Fibroblast of gingiva (primary cell): ENCODE measurements around the gene FOXRED1.
"Not testable (repeated sequence)": the region's sequence is repeated elsewhere in the genome, so short reads cannot be mapped to it uniquely, and the experiment has no call there.

Experiments used
- DNase-seq: peaks from one replicate; pipeline ENCODE4 v3.0.0-alpha.2; 2011; ENCODE audit warnings: low read depth

The FOXRED1 gene

DNA sequence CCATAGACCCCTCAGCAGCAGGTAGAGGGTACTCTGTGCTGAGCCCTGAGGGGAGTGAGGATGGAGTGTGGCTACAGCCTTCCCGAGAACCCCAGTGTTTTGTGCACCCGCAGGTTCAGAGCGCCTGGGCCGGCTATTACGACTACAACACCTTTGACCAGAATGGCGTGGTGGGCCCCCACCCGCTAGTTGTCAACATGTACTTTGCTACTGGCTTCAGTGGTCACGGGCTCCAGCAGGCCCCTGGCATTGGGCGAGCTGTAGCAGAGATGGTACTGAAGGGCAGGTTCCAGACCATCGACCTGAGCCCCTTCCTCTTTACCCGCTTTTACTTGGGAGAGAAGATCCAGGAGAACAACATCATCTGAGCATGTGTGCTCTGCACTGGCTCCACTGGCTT lies 8.4 kb downstream of the FOXRED1 start:
- no peak for DNase-seq

DNA sequence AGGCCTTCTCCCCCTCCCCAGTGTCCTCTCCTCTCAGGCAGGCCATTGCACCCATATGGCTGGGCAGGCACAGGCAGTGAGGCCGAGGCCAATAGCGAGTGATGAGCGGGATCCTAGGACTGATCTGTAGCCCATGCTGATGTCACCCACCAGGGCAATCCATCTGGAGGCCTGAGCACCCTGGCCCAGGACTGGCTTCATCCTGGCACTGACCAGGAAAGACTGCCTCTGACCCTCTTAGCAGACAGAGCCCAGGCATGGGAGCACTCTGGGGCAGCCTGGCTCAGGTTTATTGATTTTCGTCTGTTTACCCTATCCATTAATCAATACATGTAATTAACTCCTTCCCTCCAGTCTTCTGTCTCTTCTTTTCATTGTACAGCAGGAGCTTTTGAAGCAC lies 8.8 kb downstream of the FOXRED1 start:
- DNase-seq: no peak

DNA sequence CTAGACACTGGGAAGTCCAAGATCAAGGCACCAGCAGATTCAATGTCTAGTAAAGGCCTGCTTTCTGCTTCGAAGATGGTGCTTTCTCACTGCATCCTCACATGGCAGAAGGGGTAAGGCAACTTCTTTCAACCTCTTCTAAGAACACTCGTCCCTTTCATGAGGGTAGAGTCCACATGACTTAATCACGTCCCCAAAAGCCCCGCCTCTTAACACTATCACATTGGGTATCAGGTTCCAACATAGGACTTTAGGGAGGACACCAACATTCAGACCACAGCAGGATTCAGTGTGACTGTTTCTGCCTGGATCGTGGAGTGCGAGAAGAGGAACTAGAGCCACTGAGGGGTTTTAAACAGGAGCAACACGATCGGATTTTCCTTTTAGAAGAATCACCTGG lies 10.2 kb downstream of the FOXRED1 start:
- no peak for DNase-seq

DNA sequence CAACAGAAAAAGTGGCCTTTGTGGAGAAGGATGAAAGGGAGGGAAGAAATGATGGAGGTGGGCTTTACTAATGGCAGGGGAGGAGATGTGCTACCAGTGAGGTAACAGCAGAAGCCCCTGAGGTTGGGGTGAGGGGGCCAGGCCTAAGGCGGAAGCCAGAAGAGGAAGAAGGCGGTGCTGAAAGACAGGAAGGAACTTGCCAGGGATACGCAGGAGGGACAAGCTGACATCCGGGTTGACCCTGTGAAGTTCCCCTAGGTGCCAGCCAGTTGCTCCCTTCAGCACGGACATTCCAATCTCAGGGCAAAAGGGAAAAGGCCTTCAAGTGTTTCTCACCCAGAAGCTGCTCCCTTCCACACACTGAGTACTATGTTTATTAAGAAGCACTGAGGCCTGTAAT lies 11.6 kb downstream of the FOXRED1 start:
- DNase-seq: no peak

DNA sequence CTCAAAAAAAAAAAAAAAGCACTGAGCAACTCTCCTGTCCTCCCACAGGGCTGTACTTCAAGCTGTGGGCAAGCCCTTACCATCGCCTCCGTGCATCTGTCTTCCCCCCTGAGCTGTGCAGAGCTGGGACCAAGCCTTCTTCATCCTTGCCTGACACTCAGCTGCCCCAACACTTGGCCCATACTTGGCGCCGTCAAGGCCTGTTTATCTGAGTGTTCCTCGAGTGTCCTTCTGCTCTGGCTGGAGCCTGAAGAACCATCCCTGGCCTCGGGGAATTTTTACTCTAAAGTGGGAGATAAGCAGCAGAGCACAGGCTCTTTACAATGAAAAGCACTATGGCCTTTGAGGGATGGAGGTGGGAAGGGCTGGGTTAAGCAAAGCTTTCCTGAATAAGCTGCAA lies 12.3 kb downstream of the FOXRED1 start:
- DNase-seq: no peak

DNA sequence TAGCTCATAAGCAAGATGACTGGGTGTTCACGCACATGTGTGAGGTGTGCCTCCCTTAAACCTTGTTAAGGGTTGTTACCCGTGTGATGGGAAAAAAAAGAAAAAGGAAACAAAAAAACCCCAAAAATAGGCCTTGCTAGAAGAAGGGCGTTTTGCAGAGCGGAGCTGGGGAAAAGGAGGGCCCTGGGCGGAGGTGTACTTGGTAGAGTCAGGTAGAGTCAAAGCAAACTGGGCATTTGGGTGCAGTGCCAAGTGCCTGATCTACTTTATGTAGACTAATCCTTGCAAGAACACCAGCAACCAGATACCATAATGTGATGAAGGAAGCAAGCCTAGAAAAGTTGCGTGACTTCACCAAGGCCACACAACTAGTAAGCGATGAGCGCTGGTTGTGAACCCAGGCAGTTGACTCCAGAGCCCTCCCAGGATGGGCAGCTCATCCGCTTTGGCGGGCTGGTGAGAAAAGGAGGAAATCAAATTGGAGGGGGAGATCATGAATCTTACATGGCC lies 12.8 kb downstream of the FOXRED1 start:
- DNase-seq: no peak

DNA sequence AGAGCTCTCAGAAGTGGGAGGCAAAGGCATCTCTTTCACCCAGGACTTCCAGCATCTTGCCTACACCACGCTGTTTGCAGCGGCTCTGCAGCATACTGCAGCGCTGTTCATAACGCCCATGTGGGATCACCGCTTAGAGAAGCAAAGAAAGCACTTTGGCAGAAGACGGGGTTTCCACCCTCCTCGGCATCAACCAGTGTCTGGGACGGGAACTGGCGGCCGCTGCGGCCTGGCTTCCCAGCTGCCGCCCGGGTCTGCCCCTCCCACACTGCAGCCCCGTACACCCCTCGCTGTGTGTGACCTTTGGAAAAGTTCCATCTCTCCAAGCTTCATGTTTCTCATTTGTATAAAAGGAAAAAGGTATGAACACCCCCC lies 13.4 kb downstream of the FOXRED1 start:
- DNase-seq: peak; percentile 29

DNA sequence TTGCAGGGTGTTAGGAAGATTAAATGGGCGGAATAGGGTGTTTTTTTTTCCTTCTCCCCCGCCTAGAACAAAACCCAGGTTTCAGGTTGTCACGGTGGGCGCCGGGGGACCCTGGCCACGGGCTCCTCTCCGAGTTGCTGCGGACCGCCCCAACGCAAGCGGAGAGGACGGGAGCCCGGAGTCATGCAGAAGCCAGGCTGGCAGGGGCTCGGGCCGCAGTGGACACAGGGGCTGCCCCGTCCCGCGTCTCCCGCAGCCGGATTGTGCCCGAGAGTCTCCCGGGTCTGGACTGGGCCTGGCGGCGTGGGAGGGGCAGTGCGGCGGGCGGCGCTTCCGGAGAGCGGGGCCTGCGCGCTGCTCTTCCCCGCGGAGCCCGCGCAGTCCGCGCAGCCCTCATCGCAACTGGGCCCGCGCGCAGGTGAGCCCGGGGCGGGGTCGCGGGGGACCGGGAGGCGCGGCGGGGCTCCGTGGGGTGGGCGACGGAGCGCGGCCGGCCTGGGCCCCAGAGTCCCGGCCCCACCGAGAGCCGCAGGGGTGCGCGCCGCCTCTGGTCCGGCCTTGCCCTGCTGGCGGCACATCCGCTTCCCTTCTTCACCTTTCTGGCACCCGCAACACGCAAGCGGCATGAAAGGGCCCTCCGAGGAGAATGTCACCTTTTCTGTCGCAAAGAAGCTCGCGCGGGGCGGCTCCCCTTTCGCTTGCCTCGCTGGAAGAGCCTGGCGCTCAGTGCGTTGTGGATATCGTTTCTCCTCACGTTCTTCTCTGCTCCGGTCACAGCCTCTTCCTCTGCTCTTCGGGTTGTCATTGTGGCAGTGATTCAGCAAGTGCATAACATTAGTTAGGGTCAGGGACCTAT lies 14.0 kb downstream of the FOXRED1 start, which contains the start of gene TIRAP:
TIRAP (plus strand) TSS at position 358 of the 856 bp plus-strand sequence. CDS start 7,802 bp downstream, outside the sequence.
- DNase-seq: peak; percentile 62

DNA sequence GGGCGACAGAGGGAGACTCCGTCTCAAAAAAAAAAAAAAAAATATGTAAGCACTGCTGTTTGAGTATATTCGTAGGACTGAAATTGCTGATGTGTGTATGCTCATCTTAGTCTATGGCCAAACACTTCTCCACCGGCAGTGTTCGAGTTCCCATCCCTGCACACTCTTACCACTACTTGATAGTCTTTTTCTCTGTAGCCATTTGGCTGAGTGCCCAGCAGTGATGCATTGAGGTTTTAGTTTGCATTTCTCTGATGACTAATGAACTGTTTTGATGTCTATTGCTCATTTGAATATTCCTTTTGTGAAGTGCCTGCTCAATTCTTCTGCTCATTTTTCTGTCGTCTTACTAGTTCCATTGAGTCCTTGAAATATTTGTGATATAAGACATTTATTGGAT lies 15.9 kb downstream of the FOXRED1 start:
- DNase-seq: peak; percentile 83

DNA sequence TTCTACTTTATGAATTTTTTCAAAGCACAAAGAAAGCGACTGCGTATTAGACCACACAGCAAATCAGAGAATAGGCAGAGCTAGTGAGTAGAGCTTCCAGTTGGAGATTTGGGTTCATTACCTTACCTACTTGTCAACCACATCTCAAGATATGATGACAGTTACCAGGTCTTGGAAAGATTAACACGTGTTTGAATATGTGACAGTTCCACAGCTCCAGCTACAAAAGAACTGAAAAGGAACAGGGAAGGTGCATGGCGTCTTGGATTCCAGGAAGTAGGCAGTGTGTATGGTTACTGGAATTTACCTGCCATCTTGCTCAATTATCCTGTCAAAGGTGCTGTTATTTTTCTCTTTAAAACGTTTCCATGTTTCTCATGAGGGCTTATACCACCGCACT lies 19.3 kb downstream of the FOXRED1 start:
- DNase-seq: no peak

DNA sequence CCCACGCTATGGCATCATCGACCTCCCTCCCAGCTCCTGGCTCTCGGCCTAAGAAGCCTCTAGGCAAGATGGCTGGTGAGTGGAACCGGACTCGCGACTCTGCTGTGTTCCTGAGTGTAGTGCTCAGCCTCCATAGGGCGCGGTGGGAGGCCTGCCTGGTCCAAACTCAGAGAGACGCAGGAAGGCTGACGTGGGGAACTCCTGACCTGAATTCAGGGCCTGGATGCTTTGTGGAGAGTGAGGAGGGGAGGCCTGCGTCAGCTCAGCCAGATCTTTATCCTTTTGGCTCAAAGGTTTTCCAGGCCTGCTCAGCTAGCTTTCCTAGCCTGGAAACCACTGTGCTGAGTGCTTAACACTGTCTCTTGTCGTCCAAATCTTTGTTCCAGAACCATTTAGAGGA lies 21.9 kb downstream of the FOXRED1 start:
- DNase-seq: no peak

DNA sequence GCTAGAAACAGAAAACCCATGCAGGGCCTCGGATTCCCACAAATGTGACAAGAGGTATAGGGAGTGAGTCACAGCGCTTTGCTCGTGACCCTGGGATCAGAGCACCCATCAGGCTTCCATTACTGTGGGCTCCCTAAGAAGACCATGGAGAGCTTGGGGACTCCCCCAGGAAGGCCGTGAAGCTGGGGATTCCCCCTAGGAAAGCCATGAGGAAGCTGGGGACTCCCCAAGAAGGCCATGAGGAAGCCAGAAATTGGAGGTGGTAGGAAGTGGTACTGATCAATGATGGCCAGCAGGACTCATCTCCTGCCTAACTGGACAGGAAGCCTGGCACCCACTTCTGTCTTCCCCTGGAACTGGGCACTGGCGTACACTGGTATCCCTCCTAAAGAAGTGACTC lies 24.8 kb downstream of the FOXRED1 start:
- DNase-seq: no peak

DNA sequence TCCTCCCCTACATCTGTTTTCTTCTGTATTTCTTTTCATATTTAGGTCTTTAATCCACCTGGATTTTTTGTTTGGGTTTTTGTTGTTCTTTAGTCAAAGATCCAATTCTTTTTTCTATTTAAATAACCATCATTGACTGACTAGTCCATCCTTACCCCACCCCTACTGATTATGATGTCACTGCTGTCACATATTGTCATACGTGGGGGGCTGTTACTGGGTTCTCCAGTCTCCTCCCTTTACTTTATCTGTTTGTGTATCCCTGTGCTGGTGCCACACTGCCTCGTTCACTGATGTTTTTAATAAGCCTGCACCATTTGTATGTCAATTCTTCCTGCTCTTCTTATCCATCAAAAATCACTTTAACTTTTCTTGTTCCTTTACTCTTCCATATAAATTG lies 28.1 kb downstream of the FOXRED1 start:
- no peak for DNase-seq

DNA sequence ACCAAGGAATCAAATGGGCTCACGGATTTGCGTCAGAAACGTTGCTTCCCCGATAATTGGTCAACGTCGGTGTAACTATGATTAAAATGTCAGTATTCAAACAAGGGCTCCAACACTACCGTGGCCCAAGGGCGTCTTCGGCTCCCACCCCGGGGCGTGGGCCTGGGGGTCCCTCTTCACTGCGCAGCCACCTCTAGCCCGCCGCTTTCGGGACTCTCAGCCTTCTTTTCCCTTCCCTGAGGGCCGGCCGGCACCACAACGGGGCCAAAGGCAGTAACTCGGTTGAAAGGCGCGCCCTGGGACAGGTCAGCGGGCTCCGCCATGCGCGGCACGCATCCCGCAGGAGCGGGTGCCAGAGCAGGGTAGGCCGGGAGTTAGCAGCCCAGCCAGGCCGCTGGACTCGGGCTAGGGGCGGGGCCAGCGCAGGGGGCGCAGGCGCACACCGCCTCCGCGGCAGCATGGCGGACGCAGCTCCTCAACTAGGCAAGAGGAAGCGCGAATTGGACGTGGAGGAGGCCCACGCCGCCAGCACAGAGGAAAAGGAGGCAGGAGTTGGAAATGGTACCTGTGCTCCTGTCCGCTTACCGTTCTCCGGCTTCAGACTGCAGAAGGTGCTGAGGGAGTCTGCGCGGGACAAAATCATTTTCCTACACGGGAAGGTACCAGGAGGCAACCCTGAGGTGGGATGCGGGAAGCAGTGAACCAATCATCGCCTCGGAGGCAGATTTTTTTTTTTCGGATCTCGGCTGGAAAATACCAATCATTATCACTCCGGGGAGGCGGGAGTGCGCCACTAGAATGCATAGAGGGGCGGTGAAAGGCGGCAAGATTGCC lies 34.9 kb downstream of the FOXRED1 start, which contains the start of gene DCPS:
DCPS (plus strand) TSS at position 438 of the 834 bp plus-strand sequence; CDS start at position 459, 21 bp downstream.
- peak; percentile 90 for DNase-seq

DNA sequence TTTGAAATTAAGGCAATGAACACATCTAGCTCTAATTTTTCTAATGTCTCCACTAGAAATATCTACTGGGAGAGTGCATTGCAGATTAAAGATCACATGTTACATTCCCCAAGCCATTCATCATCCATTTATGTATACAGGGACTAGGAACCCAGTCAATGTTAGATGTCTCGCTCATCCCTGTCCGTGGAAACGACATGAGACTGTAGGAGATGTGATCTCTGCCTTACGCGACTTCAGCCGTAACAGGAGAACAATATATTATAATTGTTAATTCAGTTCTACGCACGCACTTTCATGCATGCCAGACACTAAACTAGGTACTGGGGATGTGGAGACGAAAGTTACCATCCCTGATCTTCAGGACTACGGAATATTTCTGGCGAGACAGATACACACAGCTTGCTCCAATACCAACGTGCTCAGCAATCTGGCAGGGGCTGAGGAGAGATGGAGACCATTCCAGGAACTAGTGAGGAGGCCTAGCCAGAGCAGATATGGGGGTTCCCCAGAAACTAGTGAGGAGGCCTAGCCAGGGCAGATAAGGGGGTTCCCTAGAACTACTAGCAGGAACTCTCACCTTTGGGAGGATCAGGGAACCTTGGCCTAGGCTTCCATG lies 35.6 kb downstream of the FOXRED1 start:
- DNase-seq: peak; percentile 11

DNA sequence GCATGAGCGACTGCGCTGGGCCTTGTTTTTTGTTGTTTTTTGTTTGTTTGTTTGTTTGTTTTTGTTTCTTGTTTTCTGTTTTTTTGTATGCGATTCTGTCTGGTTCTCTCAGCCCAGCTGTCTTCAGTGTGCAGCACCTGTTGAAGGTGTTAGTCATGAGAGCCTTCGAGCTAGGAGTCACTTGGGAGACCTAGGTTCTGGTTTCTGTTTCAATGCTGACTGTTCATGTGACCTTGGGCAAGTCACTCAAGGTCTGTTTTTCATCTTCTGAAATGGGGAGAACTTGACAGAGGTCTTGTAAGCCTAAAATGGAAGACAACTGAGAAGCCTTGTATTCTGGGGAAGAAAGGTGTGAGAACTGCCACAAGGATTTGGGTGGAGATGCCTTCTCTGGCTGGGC lies 36.7 kb downstream of the FOXRED1 start:
- DNase-seq: no peak

DNA sequence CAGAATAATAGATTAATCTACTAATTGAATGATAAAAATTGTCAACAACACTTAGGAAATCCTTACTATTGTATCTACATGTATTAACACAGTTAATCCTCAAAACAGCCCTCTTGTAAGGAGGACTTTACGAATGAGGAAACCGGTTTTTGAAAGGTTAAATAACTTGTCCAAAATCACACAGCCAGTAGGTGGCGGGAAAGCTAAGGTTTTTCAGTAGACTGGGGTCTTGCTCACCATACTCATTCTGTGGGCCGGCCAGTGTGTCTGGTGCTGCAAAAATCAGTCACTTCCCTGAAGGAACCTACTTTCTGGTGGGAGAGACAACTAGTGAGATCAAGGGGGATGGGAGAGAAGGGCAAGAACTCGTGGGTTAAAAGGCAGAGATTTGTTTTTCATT lies 38.8 kb downstream of the FOXRED1 start:
- peak; percentile 40 for DNase-seq

DNA sequence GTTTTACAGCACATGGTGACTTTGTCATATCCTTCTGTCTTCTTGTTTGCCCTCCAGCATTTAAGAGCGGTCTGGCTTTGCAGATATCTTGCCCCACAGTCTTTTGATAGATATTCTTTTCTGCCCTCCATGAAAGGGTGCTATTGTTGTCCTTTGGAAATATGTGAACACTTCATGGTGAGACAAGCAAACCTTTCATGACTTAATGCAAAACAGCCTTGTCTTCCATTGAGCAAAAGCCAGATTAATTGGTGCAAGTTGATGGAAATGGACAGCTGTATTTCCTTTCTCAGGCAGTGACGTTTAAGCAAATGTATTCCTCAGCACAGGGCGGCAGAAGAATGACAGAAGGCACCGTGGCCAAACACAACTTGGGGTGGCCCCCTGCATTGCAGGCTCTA lies 39.3 kb downstream of the FOXRED1 start:
- DNase-seq: no peak

DNA sequence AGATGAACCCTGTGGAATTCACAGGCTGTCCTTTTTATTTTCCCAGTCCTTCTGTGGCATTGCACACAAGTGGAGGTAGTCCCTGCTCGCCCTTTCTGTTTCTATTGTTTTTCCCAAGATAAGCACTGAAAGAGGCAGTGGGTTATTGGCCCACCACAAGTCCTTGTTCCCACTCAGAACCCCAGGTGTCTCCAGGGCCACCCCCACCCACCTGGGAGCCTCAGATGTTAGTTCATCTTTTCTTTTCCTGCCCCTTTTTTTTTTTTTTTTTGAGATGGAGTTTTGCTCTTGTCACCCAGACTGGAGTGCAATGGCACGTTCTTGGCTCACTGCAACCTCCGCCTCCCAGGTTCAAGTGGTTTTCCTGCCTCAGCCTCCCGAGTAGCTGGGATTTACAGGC lies 39.8 kb downstream of the FOXRED1 start:
- DNase-seq: not testable (repeated sequence)

DNA sequence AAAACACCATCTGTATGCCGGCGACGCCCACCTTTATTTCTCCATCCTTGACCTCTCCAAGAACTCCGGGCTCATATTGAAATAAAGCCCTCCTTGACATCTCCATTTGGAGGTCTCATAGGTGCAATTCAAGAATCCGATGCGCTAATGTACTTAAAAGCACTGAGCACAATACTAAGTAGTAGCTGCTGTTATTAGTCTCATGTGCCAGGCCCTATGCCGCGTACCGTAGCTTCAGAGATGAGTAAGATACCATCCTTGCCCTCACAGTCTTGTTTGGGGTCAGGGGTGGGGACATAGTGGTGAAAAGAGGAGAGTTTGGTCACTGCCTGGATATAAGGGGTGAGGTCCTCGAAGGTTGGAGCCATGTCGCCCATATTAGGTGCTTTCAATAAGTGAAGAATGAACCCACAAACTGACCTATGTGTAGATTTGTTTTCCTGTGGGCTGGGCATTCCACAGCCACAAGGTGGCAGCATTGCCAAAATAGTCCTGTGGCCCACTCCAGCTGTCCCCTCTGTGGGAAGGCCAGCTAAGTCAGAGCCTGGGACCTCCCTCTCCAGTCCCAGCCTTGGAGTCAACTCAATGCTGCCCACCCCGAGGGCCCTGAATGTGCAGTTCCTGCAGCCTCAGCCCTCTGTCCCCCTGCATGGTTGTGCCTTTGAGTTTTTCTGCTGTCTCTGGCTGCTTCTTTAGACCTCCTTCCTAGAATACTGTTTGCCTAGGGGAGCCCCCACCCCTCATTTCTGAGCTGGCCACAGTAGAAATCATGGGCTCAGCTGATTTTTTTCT lies 41.4 kb downstream of the FOXRED1 start:
- peak; percentile 64 for DNase-seq

DNA sequence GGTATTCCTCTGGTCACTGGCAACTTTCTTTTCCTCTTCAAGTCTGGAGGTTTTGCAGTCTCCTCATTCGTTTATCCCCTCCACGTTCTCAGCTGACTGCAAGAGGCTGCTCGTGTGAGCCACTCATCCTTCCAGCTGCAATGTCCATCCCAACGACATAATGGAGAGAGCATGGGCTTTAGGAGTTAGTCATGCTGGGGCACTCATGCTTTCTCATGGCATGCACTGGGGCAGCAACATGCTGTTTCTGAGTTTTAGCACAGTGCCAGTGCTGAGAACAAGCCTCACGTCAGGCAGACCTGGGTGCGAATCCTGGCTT lies 42.0 kb downstream of the FOXRED1 start:
- DNase-seq: no peak
